H9 (cell line): ENCODE data around the gene RGS2. TPM values are rescaled to one million over a fixed set of nuclear protein-coding genes. Genes with fewer than 3 reads are reported as not detected.

Experiments
- DNase-seq: peaks from one replicate; pipeline ENCODE4 v3.0.0-alpha.2; 2017
- H2AFZ ChIP-seq: one replicate; pipeline ENCODE4 v1.6.1; 2013; ENCODE audit warnings: mild to moderate bottlenecking, low read length, control low read depth, moderate library complexity
- H2AK5ac ChIP-seq: 2 replicates; pipeline ENCODE4 v1.6.1; 2013; ENCODE audit warnings: low read length, control low read depth, mixed read lengths; ENCODE audit not compliant: insufficient read length
- H2BK120ac ChIP-seq: one replicate; pipeline ENCODE4 v1.6.1; 2013; ENCODE audit warnings: low read depth, mild to moderate bottlenecking, low read length, control low read depth, inconsistent platforms; ENCODE audit not compliant: poor library complexity, severe bottlenecking
- H2BK12ac ChIP-seq: 2 replicates; pipeline ENCODE4 v1.6.1; 2013; ENCODE audit warnings: low read length, control low read depth, mixed read lengths, low read depth; ENCODE audit not compliant: insufficient read length
- H2BK15ac ChIP-seq: 2 replicates; pipeline ENCODE4 v1.6.1; 2013; ENCODE audit warnings: low read depth, low read length, control low read depth
- H2BK20ac ChIP-seq: one replicate; pipeline ENCODE4 v1.6.1; 2013; ENCODE audit warnings: low read depth, mild to moderate bottlenecking, low read length, control low read depth, inconsistent platforms; ENCODE audit not compliant: poor library complexity, severe bottlenecking
- H2BK5ac ChIP-seq: 2 replicates; pipeline ENCODE4 v1.6.1; 2013; ENCODE audit warnings: low read length, control low read depth, mixed read lengths; ENCODE audit not compliant: insufficient read length
- H3K14ac ChIP-seq: 2 replicates; pipeline ENCODE4 v1.6.1; 2013; ENCODE audit warnings: low read length, control low read depth; ENCODE audit not compliant: insufficient read depth
- H3K18ac ChIP-seq: 2 replicates; pipeline ENCODE4 v1.6.1; 2013; ENCODE audit warnings: low read depth, mild to moderate bottlenecking, mixed read lengths, low read length, control low read depth; ENCODE audit not compliant: insufficient read length
- H3K23ac ChIP-seq: 2 replicates; pipeline ENCODE4 v1.6.1; 2013; ENCODE audit warnings: low read length, control low read depth, mixed read lengths, low read depth; ENCODE audit not compliant: insufficient read length
- H3K23me2 ChIP-seq: 2 replicates; pipeline ENCODE4 v1.6.1; 2013; ENCODE audit warnings: low read depth, mild to moderate bottlenecking, mixed read lengths, low read length, control low read depth; ENCODE audit not compliant: insufficient read length, poor library complexity, severe bottlenecking
- H3K27ac ChIP-seq: 2 replicates; pipeline ENCODE4 v1.5.1; 2013; ENCODE audit warnings: low read length, control low read depth, mixed read lengths, low read depth; ENCODE audit not compliant: insufficient read length
- H3K27me3 ChIP-seq: 2 replicates; pipeline ENCODE4 v1.6.1; 2013; ENCODE audit warnings: low read length, control low read depth, inconsistent platforms; ENCODE audit not compliant: insufficient read depth
- H3K4ac ChIP-seq: 2 replicates; pipeline ENCODE4 v1.6.1; 2013; ENCODE audit warnings: low read depth, mild to moderate bottlenecking, control low read depth, inconsistent platforms, low read length, moderate library complexity
- H3K4me1 ChIP-seq: 2 replicates; pipeline ENCODE4 v1.6.1; 2013; ENCODE audit warnings: low read length, control low read depth, inconsistent platforms; ENCODE audit not compliant: insufficient read depth
- H3K4me2 ChIP-seq: 2 replicates; pipeline ENCODE4 v1.6.1; 2013; ENCODE audit warnings: low read length, control low read depth, mixed read lengths; ENCODE audit not compliant: insufficient read length, insufficient read depth
- H3K56ac ChIP-seq: 2 replicates; pipeline ENCODE4 v1.6.1; 2013; ENCODE audit warnings: low read depth, mild to moderate bottlenecking, mixed read lengths, low read length, control low read depth; ENCODE audit not compliant: insufficient read length
- H3K79me1 ChIP-seq: 2 replicates; pipeline ENCODE4 v1.6.1; 2013; ENCODE audit warnings: low read depth, mild to moderate bottlenecking, moderate library complexity, low read length, control low read depth, inconsistent platforms; ENCODE audit not compliant: insufficient read depth, poor library complexity, severe bottlenecking
- H3K79me2 ChIP-seq: 2 replicates; pipeline ENCODE4 v1.6.1; 2013; ENCODE audit warnings: low read length, control low read depth, inconsistent platforms; ENCODE audit not compliant: insufficient read depth
- H3K9ac ChIP-seq: 2 replicates; pipeline ENCODE4 v1.6.1; 2013; ENCODE audit warnings: low read length, control low read depth, mixed read lengths; ENCODE audit not compliant: insufficient read length; ENCODE audit errors: extremely low read depth
- H3K9me3 ChIP-seq: one replicate; pipeline ENCODE4 v1.6.1; 2013; ENCODE audit warnings: low read depth, low read length, inconsistent platforms; ENCODE audit not compliant: control insufficient read depth
- H3T11ph ChIP-seq: one replicate; pipeline ENCODE4 v1.6.1; 2013; ENCODE audit warnings: mild to moderate bottlenecking, low read length, control low read depth, inconsistent platforms
- H4K20me1 ChIP-seq: one replicate; pipeline ENCODE4 v1.6.1; 2013; ENCODE audit not compliant: control insufficient read depth, insufficient read length, insufficient read depth
- H4K5ac ChIP-seq: 2 replicates; pipeline ENCODE4 v1.6.1; 2013; ENCODE audit warnings: low read depth, mild to moderate bottlenecking, mixed read lengths, low read length, control low read depth; ENCODE audit not compliant: insufficient read length
- H4K8ac ChIP-seq: replicated peaks from 2 replicates; pipeline ENCODE4 v1.6.1; 2013; ENCODE audit warnings: low read length, control low read depth, mixed read lengths, low read depth; ENCODE audit not compliant: insufficient read length
- H4K91ac ChIP-seq: 2 replicates; pipeline ENCODE4 v1.6.1; 2013; ENCODE audit warnings: low read depth, mild to moderate bottlenecking, moderate library complexity, mixed read lengths, low read length, control low read depth; ENCODE audit not compliant: insufficient read length
- H3K27ac Mint-ChIP-seq, 3 experiments: 2 replicates in 2 of 3; 3 replicates in 1 of 3; pipeline ENCODE4 v1.8.0; 2020 to 2021; ENCODE audit warnings: mixed read lengths in 3 of 3, mild to moderate bottlenecking in 1 of 3, moderate library complexity in 1 of 3
- H3K27me3 Mint-ChIP-seq: 2 replicates; pipeline ENCODE4 v1.8.0; 2021; ENCODE audit warnings: low read depth, mild to moderate bottlenecking, moderate library complexity, mixed read lengths
- H3K36me3 Mint-ChIP-seq, 3 experiments: 2 replicates in 2 of 3; 3 replicates in 1 of 3; pipeline ENCODE4 v1.8.0; 2020 to 2021; ENCODE audit warnings: low read depth in 3 of 3, mixed read lengths in 3 of 3; ENCODE audit not compliant: insufficient read depth in 1 of 3
- H3K4me1 Mint-ChIP-seq, 2 experiments: 2 replicates each; pipeline ENCODE4 v1.8.0; 2020; ENCODE audit warnings: mixed read lengths in 2 of 2
- H3K4me3 Mint-ChIP-seq, 2 experiments: 2 replicates in 1 of 2; 3 replicates in 1 of 2; pipeline ENCODE4 v1.8.0; 2020 to 2021; ENCODE audit warnings: mild to moderate bottlenecking in 2 of 2, mixed read lengths in 2 of 2, moderate library complexity in 1 of 2
- H3K9me3 Mint-ChIP-seq, 2 experiments: 2 replicates in 1 of 2; 3 replicates in 1 of 2; pipeline ENCODE4 v1.8.0; 2020; ENCODE audit warnings: mild to moderate bottlenecking in 2 of 2, mixed read lengths in 2 of 2, moderate library complexity in 1 of 2
- CTCF ChIP-seq: fragments of 200-600 bp; sonication (generic); conservative IDR thresholded peaks from 3 replicates; pipeline ENCODE4 v1.8.0; 2021; ENCODE audit warnings: antibody characterized with exemption, mild to moderate bottlenecking
- total RNA-seq: library from RNA; stranded (reverse); gene quantifications from 2 replicates; pipeline ENCODE4 v1.2.1, GENCODE V29; 2021

Gene RGS2
- total RNA-seq, 1 experiment from 2014 or later = 13.9 TPM

- Histone ChIP-seq H3K4me2 (no peak overlapping the region), H3K79me1 (no peaks in the 10 kb centered on the region), H3K14ac (no peak overlapping the region), H3K23ac (no peak overlapping the region), H3K4me1 (no peaks in the 10 kb centered on the region), H3K9ac (no peak overlapping the region), H3K9me3 (no peaks in the 10 kb centered on the region), H4K8ac (no peak overlapping the region), H2BK5ac (no peak overlapping the region), H2BK15ac (no peak overlapping the region), H2BK20ac (no peak overlapping the region), H4K20me1 (no peaks in the 10 kb centered on the region), H2BK120ac (no peak overlapping the region), H2AFZ (no peak overlapping the region), H3K27me3 (no peaks in the 10 kb centered on the region), H3K23me2 (no peaks in the 10 kb centered on the region), H3K79me2 (no peaks in the 10 kb centered on the region), H2AK5ac (no peak overlapping the region), H3K27ac (no peak overlapping the region), H2BK12ac (no peak overlapping the region), H4K5ac (no peak overlapping the region), H3K18ac (no peak overlapping the region), H4K91ac (no peak overlapping the region), H3K4ac (no peak overlapping the region), H3T11ph (no peak overlapping the region), H3K56ac (no peak overlapping the region)
- Mint-ChIP-seq H3K27ac (no peak overlapping the region), H3K27me3 (no peaks in the 10 kb centered on the region), H3K9me3 (peaks cover 0 to 2% of the 10 kb centered on the region in 2 experiments; a peak in 1 of 5 replicates), H3K4me1 (peaks cover 4 to 11% of the 10 kb centered on the region in 2 experiments), H3K4me3 (no peak overlapping the region), H3K36me3 (peaks cover 0 to 6% (median 0%) of the 10 kb centered on the region in 3 experiments; a peak in 1 of 7 replicates)
- TF ChIP-seq CTCF = no peak
- DNase-seq = no peak
These were observed 45.6 kb upstream of the RGS2 start for GRCh38 chr1:192763243-192763642.
